Body of pancreas (tissue), 4 donors: ENCODE measurements around the gene CACNG6.

Source experiments
- CTCF ChIP-seq, 7 experiments: fragments of 450-650 bp in 4 of 7; fragments of 200-600 bp in 3 of 7; sonication (generic) in 3 of 7; IDR thresholded peaks; one replicate each; pipeline ENCODE4 v1.5.1; 2016 to 2019; ENCODE audit warnings: antibody characterized with exemption in 7 of 7
- POLR2A ChIP-seq, 3 donors: fragments of 450-650 bp; IDR thresholded peaks; one replicate each; pipeline ENCODE4 v1.6.1; 2016; ENCODE audit warnings: antibody characterized with exemption in 3 of 3, mild to moderate bottlenecking in 2 of 3

GRCh38 chr19:53980539-53981375 lies 10.7 kb upstream of the CACNG6 start:
- TF ChIP-seq POLR2A (IDR thresholded peaks at IDR 0.05) (no peak), CTCF (IDR thresholded peaks at IDR 0.05) (no peak)
